Gastroesophageal sphincter (tissue), 4 donors: ENCODE data around the gene WDR83. TPM values are rescaled to one million over a fixed set of nuclear protein-coding genes. Genes with fewer than 3 reads are reported as not detected.
A peak's percentile ranks its signal among the peaks of the same experiment; 100 is the strongest.

Experiments used
- ATAC-seq: fragments of 150-250 bp; one replicate; pipeline ENCODE4 v1.9.1; 2016; ENCODE audit warnings: mild to moderate bottlenecking, moderate library complexity
- H3K27ac ChIP-seq, 4 donors: fragments of 200-600 bp; sonication (generic) in 3 of 4; 1 replicate in 3 of 4; 2 replicates in 1 of 4; pipeline ENCODE4 v1.5.1; 2016 to 2019
- H3K27me3 ChIP-seq: fragments of 200-600 bp; sonication (generic); one replicate; pipeline ENCODE4 v1.5.1; 2019
- H3K36me3 ChIP-seq, 2 donors: fragments of 200-600 bp; sonication (generic); one replicate each; pipeline ENCODE4 v1.5.1; 2019; ENCODE audit warnings: control low read depth in 1 of 2
- H3K4me1 ChIP-seq, 3 donors: fragments of 200-600 bp; sonication (generic); 1 replicate in 2 of 3; 2 replicates in 1 of 3; pipeline ENCODE4 v1.5.1; 2016 to 2019; ENCODE audit warnings: control low read depth in 2 of 3
- H3K4me3 ChIP-seq, 2 donors: fragments of 200-600 bp; sonication (generic); one replicate each; pipeline ENCODE4 v1.5.1; 2019; ENCODE audit warnings: mild to moderate bottlenecking in 1 of 2, moderate library complexity in 1 of 2
- H3K9me3 ChIP-seq, 3 donors: fragments of 200-600 bp; sonication (generic); one replicate each; pipeline ENCODE4 v1.5.1; 2017 to 2019; ENCODE audit warnings: control low read depth in 2 of 3
- CTCF ChIP-seq, 4 experiments: fragments of 200-600 bp in 2 of 4; fragments of 450-650 bp in 2 of 4; sonication (generic) in 1 of 4; IDR thresholded peaks; one replicate each; pipeline ENCODE4 v1.5.1; 2017 to 2019; ENCODE audit warnings: antibody characterized with exemption in 4 of 4, mild to moderate bottlenecking in 2 of 4, moderate library complexity in 2 of 4
- EP300 ChIP-seq: sonication (generic); formaldehyde crosslinking; IDR thresholded peaks from one replicate; pipeline ENCODE4 v1.6.1; 2017; ENCODE audit warnings: antibody characterized with exemption, mild to moderate bottlenecking
- POLR2A ChIP-seq, 2 donors: fragments of 450-650 bp; IDR thresholded peaks; one replicate each; pipeline ENCODE4 v1.6.1; 2017; ENCODE audit warnings: antibody characterized with exemption in 2 of 2, mild to moderate bottlenecking in 2 of 2, moderate library complexity in 1 of 2
- POLR2AphosphoS5 ChIP-seq: sonication (generic); formaldehyde crosslinking; IDR thresholded peaks from one replicate; pipeline ENCODE4 v1.6.1; 2017; ENCODE audit warnings: antibody characterized with exemption
- WGBS, 2 donors: methylation state at CpG; one replicate each; pipeline ENCODE4 v1.1.5; 2018; ENCODE audit warnings: low coverage in 1 of 2; 5-methylcytosine and 5-hydroxymethylcytosine counted together
- total RNA-seq, 4 donors: library from RNA; depleted of rRNA; stranded (reverse); fragments of >200 nt; gene quantifications; one replicate each; pipeline ENCODE4 v1.1.0, GENCODE V29; 2016

The WDR83 gene
- total RNA-seq, 4 donors from 2014 or later: 8.8 to 19.8 (median 15.5) TPM

- H3K27ac ChIP-seq: no peak overlapping the region
- ATAC-seq: no peak
- H3K36me3 ChIP-seq: peaks cover 0 to 90% of the 10 kb centered on the region in 2 donors
- peaks cover 0 to 39% (median 3%) of the 10 kb centered on the region in 3 donors for H3K4me1 ChIP-seq
- TF ChIP-seq POLR2AphosphoS5 (no peak), CTCF (IDR thresholded peaks at IDR 0.05) (no peak), EP300 (no peak), POLR2A (IDR thresholded peaks at IDR 0.05) (no peak)
- no peak overlapping the region for H3K4me3 ChIP-seq
- no peaks in the 10 kb centered on the region for H3K27me3 ChIP-seq
- WGBS, 2 donors: 80 to 100% methylated on average over 1 to 2 of the region's 15 CpGs
- H3K9me3 ChIP-seq: no peaks in the 10 kb centered on the region
Measured at GRCh38 chr19:12715102-12715501, 48.5 kb downstream of the WDR83 start.

- 75 to 90% methylated on average over 1 to 2 of the region's 3 CpGs for WGBS, 2 donors
- ATAC-seq: no peak
- Histone ChIP-seq H3K4me1 (peaks cover 0 to 47% (median 12%) of the 10 kb centered on the region in 3 donors), H3K9me3 (no peaks in the 10 kb centered on the region), H3K4me3 (no peak overlapping the region), H3K27me3 (no peaks in the 10 kb centered on the region), H3K27ac (no peak overlapping the region), H3K36me3 (peaks cover 0 to 82% of the 10 kb centered on the region in 2 donors)
- TF ChIP-seq EP300: no peak
- no peak for TF ChIP-seq POLR2A (IDR thresholded peaks at IDR 0.05)
- no peak for TF ChIP-seq CTCF (IDR thresholded peaks at IDR 0.05)
- no peak for TF ChIP-seq POLR2AphosphoS5
Measured at GRCh38 chr19:12715929-12716328, 49.3 kb downstream of the WDR83 start.

GRCh38 chr19:12720296-12720695 is 53.7 kb downstream of the WDR83 start:
- no peak for ATAC-seq
- Histone ChIP-seq H3K27ac (peak overlapping the region in 3 of 4 donors; percentile 96 to 99 (median 97)), H3K4me1 (peaks cover 0 to 73% (median 23%) of the 10 kb centered on the region in 3 donors), H3K9me3 (no peaks in the 10 kb centered on the region), H3K27me3 (no peaks in the 10 kb centered on the region), H3K4me3 (peak overlapping the region in 1 of 2 donors; percentile 90), H3K36me3 (peaks cover 0 to 41% of the 10 kb centered on the region in 2 donors)
- no peak for TF ChIP-seq EP300
- 79 to 85% methylated on average over 4 to 7 of the region's 10 CpGs for WGBS, 2 donors

GRCh38 chr19:12720851-12721655 is 54.4 kb downstream of the WDR83 start:
- peaks cover 0 to 67% (median 23%) of the 10 kb centered on the region in 3 donors for H3K4me1 ChIP-seq
- H3K4me3 ChIP-seq: peak overlapping the region; percentile 90 to 92
- WGBS, 2 donors: 10 to 13% methylated on average over 3 to 4 of the region's 59 CpGs
- no peak for ATAC-seq
- H3K27me3 ChIP-seq: no peaks in the 10 kb centered on the region
- H3K27ac ChIP-seq: peak overlapping the region; percentile 92 to 99 (median 96)
- H3K36me3 ChIP-seq: peaks cover 0 to 33% of the 10 kb centered on the region in 2 donors
- no peaks in the 10 kb centered on the region for H3K9me3 ChIP-seq
- TF ChIP-seq POLR2AphosphoS5 (no peak), POLR2A (IDR thresholded peaks at IDR 0.05) (no peak), EP300 (no peak), CTCF (IDR thresholded peaks at IDR 0.05) (no peak)

GRCh38 chr19:12721656-12722565 is 55.3 kb downstream of the WDR83 start:
- H3K27me3 ChIP-seq: no peaks in the 10 kb centered on the region
- WGBS, 2 donors: 0% methylated on average over 3 to 8 of the region's 65 CpGs
- TF ChIP-seq EP300 (no peak), CTCF (IDR thresholded peaks at IDR 0.05) (no peak), POLR2AphosphoS5 (no peak), POLR2A (IDR thresholded peaks at IDR 0.05) (no peak)
- H3K27ac ChIP-seq: peak overlapping the region; percentile 92 to 99 (median 96)
- peaks cover 0 to 59% (median 23%) of the 10 kb centered on the region in 3 donors for H3K4me1 ChIP-seq
- peak overlapping the region; percentile 90 to 92 for H3K4me3 ChIP-seq
- peak; percentile 64 for ATAC-seq
- peaks cover 0 to 25% of the 10 kb centered on the region in 2 donors for H3K36me3 ChIP-seq
- H3K9me3 ChIP-seq: no peaks in the 10 kb centered on the region
